Activated T-cell treated with anti-CD3 and anti-CD28 coated beads, Interleukin-2, amount 50 U/mL, for 1 hour (primary cell): Measurements from ENCODE around the gene PRR23E.

Experiments used
- DNase-seq: peaks from one replicate; pipeline ENCODE4 v3.0.0-alpha.2; 2020

PRR23E gene

DNA sequence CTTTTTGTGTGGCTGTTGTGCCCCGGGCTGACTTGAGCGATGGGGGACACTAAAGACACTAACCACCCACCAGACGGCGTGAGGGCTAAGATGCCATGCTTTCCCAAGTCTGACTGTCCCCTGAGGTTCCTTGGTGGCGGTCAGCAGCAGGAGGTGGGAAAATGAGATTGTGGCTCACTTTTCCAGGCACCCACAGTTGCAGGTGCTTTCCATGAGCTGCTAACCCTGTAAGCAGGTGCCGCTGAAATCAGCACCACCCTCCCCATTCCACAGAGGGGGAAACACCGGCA lies 17.7 kb downstream of the PRR23E start:
- DNase-seq = no peak

DNA sequence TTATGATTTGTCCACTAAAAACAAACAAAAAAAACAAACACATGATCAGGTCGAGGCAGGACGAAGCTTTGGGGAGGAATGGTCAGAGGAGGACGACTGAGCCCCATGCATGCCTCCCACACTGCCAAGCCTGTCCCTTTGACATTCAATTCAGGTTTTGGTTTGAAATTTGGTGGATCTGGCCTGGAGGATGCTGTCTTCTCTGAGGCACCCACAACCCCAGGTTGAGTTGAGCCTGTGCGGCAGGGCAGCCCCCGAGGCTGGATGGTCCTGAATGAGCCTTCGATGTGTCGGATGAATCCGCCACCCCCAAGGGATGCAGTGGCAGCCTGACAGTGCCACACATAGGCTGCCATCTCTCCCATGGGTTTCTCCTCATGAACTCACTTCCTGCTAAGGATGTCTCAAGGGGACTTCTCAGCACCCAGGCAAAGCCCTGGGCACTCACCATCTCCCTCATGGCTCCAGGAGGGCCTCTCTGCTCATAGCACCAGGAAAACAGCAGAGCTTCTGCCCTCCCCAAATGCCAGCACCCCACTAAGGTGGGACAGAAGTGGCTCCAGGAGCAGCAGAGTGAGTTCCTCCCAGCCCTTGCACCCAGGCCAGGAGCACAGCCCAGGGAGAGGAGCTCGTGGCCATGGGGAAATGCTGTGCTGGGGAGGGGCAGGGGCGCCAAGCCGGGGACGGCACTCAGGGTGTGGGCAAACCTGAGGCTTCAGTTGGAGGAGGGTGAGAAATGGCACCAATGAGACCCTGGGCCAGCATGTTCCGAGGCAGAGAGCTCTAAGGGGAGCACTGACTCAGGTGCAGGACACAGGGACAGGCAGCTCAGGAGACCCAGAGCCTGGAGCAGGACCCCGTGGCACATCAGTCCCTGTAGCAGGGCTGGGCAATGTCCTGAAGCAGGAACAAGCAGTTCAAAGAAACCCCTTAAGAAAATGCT lies 18.5 kb downstream of the PRR23E start:
- no peak for DNase-seq

DNA sequence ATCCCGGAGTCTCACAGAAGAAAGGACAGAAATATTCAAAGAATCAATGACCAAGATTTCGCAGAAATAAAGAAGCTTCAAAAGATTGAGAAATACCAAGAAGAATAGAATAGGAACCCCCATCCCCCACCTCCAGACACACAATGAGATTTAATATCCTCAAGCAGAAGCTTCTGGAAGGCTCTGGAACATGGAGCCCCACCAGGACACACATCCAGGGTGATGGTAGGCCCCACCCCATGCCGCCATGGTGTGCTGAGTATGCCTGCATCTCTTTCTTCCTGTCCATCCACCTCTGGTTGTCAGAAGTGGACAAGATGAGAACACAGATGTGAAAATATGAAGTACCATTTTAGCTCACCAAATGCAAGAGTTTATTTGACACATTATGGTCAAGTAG lies 19.3 kb downstream of the PRR23E start:
- no peak for DNase-seq

DNA sequence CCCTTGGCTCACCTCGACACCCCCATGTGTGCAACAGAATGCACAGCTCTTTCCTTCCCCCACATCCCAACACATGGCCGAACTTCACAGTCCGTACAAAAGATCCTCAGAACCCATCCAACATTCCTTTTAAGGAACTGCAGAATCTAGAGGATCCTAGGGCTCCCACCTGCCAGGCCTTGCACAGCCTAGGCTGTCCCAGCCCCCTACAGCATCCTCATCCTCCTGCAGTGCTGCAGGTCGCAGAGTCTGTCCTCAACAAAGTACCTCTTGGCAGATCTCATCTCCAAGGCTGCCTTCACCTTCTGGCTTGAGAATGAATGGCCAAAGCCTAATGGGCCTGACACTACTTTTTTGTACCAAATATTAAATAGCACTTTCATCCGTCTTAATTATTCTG lies 19.8 kb downstream of the PRR23E start:
- no peak for DNase-seq

DNA sequence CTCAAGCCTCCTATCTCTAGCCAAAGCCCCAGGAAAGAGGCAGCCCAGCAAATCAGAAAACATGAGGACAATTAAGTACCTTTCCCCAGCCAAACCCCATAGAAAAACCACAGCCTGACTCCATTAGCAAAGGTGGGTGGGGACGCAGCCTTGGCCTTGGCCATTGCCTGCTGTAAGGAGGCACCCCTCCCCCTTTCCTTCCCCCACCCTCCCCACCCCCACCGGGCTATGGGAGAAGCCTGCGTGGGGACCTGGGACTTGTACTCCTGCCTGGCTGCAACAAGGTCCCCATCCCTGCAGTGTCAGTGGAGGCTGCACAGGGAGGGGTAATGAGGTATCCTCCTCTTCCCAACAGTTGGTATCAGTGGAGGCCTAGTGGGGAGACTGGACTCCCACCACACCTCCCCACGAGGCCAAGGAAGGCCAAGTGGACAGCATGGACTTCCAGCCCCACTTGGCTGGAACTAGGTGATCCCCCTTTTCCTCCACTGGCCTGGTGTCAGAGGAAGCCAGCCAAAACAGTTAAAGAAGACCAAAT lies 20.5 kb downstream of the PRR23E start:
- no peak for DNase-seq

DNA sequence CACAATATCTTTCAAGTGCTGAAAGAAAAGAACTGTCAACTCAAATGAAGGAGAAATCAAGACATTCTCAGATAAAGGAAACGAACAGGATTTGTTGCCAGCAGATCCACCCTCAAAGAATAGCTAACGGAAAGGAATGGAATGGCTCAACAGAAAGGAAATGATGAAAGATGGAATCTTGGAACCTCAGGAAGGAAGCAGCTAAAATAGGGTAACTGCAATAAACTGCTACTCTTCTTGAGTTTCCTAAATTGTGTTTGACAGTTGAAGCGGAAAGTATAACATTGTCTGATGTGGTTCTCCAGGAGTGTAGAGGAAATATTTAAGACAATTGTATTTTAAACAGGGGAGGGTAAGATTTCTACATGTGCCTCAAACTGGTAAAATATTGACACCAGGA lies 22.0 kb downstream of the PRR23E start:
- DNase-seq = no peak

DNA sequence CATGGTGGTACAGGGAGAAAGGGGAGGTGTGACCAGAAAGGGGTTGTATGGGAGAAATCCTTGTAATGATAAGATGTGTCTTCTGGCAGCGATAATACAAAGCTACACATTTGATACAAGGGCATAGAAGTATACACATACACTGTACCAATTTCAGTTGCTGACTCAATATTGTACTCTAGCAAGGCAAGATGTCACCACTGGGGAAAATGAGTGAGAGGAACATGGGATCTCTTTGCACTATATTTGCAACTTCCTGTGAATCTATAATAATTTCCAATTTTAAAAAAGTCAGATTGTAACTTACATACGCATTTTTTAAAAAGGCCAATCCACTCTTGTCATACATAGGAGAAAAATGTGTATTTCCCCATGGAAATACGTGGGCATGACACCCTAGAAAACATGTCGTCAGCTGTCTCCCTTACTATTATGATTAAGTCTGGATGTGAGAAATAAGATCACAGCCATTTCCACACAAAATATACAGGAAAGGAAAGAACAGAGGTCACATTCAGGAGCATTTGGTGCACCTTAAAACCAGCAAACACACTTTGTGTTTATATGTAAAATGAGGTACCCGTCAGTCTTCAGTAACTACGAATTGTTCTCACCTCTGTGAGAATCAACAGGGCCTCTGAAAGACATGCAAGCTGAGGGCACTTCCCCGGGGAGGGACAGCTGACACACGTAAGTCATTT lies 22.9 kb downstream of the PRR23E start:
- no peak for DNase-seq

DNA sequence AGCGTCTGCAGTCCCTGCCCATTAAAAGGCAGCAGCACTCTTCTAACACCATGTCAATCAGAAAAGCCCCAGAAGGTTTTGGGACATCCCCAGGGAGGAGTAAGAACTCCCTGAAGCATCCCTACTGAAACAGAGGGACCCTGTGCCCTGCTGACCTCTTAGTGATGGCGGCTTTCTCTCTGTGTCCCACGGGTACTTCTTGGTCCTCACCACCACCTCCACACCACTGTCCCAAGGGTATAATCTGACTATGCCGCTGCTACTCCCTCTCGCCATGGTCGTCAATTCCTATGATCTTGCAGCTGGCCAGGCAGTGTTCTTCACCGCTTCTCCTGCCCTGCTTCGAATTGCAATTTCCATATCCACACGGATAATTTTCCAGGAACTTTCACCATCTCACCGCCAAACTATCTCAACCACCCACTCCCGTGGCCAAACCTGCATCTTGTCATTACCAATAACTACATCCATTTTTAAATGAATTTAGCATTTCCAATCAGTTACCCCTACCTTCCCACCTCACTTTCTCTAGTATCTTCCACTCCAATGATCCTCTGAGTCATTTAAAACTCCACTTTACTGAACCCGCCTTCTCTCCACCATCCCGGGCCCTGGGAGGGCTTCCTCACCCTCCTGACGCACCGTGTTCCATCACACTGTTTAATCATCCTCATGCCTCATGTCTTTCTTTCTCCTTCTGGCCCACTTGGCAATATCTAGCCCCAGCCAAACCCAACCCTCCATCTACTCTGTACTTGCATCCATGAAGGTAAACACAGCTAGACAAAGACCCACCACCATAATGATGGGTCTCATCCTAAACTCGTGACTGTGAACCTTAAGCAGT lies 23.7 kb downstream of the PRR23E start:
- DNase-seq = no peak

DNA sequence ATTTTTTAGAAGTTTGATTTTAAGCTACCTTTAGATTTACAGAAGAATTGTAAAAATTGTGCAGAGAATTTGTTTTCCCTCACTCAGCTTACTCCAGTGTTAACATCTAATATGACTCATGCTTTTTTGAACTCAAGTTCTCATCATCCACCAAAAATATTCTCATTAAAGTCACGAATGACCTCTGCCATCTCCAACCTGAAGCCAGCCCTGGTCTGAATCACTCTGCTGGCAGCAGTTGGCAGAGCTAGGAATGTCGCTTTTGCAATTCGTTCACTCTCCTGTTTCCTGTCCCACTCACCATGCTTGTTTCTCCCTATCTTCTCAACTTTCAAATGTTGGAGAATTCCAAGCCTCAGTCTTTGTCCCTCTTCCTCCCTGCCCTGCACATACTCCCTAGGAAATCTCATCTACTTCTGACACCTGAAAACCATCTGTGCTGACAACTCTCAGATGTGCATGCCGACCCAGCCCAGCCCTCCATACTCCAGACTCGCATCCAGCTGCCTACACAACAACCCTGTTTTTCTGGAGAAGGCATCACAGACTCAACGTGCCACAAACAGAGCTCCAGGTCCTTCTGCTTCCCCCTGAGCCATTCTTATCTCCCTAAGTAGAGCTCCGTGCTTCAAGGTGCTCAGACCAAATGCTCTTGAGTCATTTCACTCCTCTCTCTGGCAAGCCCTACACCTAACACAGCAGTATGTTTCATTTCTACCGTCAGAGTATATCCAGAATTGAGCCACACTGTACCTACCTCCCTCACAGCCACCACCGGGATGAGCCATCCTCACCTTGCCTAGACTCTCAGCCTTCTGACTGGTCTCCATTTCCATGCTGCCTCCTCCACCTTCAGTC lies 24.9 kb downstream of the PRR23E start:
- no peak for DNase-seq

DNA sequence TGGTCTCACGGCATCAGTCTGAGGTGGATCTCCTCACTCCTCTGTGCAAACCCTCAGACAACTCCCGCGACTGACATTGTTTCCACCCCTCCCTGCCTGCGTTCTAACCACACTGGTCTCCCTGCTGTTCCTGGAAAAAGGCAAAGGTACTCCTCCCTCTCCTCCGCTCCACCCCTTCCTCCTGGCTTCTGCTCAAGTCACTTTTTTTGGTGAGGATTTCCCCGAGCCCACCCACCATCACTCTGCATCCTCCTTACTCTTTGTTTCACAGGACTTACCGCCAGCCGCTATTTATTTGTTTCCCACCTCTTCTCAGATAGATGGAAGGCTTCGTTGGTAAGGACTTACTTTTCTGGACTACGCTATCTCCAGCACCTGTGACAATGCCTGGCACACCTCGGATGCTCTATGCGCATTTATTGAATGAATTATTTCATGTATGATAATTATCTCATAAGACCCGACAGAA lies 25.6 kb downstream of the PRR23E start:
- DNase-seq = no peak

DNA sequence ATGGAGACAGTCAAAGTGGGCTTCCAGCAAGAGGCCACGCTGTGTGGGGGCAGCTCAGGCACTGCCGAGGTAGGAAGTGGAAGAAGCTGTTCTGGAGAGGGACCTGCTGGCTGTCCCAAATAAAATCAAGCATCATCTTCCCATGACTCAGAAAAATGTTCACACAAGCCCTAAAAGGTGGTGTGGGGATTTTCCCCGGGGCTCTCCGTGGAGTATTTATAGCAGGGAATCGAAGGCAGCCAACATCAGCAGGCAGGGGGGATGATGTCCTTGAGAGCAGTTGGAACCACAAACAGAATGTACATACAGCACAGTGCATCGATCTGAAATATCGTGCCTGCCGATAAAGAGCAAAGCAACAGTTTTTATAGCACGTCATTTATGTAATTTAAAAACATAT lies 27.6 kb downstream of the PRR23E start:
- DNase-seq = no peak

DNA sequence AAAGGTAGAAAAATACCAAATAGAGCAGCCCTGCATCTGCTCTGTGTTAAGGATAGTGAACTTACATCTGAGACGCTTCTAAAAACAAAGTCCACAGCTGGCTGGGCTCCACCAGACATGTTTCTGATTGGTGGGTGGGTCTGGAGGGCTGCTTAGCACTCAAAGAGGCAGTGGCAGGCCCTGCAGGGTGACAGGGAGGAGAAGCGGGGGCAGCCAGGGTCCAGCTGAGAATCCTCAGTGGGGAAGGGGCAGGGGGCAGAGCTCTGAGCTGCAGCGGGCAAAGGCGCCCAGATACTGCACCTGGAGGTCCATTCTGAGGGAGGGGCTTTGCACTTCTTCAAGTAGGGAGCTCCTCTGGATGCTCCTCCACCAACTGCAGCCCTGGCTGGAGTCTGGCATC lies 28.1 kb downstream of the PRR23E start:
- DNase-seq = no peak

DNA sequence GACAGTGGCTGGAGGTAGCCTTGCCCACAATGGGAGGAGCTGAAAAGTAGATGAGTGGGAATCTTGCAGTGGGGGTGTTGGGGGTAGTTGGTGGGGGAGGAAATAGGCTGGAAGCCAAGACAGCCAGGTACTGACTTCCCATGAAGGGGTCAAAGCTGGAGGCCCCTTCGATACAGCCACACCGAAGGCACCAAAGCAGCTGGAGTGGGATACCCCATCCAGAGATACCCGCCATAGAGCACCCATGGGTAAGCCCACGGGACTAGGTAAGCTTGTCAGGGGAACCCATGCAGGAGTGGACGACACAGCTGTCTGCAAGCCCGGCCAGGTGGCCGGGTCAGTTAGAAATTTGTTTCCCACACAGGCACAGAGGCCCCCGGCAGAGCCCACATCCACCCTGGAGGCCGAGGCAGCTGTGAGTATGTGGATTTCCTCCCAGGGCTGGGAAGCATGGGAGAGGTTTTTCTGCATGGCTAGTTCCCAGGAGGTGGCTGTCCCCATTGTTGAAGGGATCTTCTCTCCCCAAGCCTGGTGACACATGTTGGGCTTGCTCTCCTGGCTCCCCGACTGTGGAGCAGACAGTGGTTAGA lies 28.6 kb downstream of the PRR23E start:
- no peak for DNase-seq

DNA sequence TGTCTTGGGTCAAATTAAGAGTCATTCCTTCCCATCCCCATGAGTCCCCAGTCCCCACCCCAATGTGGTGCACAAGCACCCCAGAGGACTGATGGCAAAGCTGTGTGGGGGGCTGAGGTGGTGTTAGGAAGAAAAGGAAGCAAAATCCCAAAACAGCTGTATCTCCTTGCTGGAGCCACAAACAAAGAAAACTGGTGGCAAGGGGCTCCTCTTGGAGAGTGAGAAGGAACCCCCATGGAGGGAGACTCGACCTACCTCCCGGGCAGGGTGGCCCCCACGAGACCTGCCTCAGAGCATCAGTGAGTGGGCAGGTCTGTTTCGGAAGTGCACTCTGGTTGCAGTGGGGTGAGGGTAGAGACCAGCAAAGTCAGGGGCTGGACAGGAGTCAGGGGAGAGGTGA lies 29.2 kb downstream of the PRR23E start:
- DNase-seq = no peak

DNA sequence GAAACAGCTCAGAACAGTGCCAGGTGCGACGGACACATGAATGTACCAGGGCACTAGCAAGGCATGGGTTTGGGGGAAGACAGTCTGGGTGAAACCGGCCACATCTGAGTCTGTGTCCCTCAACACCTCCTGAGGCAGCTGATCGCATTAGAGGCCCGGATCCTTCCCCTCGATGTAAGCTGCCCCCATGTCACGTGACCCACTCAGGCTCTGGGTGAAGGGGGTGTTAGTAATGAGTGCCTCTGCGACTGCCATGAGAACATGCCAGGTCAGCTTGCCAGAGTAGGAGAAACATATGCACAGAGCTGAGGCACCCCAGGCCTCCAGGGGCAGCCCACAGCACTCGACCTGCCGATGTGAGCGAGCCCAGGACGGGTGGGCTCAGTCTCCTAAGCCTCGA lies 29.7 kb downstream of the PRR23E start:
- no peak for DNase-seq

DNA sequence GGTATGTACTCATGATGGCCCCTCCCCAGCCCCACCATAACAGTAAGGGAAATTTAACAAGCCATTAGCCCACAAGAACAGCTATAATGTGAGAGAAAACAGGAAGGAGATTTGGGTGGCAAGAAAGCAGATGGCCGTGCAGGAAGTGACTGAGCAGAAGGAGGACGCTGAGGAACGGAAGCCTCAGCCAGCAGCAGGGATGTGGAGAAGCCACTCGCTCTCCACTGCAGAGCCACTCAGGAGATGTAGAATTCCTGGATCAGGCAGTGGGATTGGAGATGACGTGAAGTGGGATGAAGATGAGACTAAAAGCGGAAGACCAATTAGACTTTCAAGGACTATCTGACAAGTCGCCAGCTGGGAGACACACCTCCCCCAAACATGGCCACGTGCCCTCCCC lies 31.2 kb downstream of the PRR23E start:
- DNase-seq = no peak

DNA sequence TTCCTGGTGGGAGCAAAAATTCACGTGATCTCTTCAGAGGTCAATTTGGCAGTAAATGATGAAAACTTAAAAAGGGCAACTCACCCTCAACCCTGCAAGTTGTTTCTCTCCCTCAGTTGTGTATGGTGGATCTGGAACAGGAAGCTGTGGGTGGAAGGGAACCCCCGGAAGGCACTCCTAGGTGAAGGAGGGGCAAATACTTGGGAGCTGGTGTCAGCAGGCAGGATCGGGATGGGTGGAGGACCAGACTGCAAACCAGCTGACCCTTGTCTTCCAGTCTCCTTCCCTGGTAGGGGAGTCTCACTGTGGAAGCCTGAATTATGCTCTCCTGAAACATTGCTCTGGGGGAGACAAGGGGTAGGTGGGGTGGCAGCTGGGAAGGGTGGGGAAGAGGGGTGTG lies 33.5 kb downstream of the PRR23E start:
- DNase-seq = no peak

DNA sequence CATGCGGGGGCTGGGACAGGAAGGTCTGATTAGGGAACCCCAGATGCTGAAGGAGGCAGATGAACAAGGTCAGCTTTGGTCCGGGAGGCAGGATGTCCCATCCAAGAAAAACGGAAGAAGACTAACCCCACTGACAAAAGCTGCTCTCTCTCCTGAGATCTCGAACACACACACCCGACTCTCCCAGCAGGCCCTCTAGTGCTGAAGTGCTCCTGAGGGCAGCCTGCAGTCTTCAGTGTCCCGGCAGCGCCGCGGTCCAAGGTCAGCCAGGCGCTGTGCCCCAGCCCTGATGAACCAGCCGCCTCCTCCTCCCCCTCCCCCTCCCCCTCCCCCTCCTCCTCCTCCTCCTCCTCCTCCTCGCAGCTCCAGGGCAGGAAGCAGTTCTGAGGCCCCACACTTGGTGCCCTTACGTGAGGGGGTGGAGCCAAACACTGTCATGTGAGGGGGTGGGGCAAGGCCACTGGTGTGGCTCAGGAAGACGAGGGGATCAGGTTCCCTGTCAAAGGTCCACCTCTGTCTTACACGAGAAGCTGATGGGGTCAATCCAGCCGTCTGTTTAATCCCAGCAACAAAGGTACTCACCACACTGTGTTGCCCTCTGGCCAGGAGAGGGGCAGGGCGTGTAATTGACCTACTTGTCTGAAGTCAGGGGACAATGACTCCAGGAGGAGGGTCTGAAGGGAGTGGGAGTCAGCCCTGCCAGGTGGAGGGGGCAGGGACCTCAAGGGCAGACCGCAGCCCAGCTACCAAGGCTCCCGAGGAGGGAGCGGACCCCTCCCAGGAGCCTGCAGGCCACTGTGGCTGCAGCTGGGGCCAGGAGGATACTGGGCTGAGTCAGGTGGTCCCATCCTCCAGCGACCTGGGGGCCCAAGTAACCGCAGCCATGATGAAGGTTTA lies 34.3 kb downstream of the PRR23E start:
- DNase-seq = no peak

DNA sequence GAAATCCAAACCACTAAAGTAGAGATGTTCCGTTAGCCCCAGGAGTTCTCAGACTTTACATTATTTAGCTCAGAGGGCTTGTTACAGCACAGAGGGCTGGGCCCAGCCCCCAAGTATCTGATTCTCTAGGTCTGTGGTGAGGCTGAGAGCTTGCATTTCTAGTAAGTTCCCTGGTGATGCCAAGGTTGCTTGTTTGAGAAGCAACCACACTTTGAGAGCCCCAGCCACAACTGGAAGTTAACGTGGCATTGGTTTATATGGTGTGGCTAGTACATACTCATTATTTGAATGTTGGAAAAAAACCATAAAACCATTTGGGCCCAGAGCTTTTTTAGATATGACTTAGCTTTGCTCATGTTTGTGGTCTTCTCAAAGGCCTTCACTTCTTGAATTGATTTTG lies 35.9 kb downstream of the PRR23E start:
- DNase-seq = no peak

DNA sequence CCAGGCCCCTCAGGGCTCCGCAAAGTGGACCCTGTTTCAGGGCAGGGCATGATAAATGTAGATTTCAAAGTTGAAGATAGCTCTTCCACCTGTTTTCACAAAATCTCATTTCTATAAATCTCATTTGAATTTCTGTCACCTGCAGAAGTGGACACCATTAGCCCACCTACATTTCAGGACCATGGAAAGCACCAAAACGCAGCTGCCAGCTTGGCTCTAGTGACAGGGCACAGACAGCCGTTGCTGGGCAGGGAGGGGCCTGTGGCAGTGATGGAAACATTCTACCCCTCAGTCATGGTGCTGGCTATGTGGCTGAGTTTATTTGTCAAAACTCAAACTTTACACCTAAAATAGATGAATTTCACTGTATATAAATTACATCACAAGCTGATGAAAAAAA lies 40.4 kb downstream of the PRR23E start:
- DNase-seq = no peak

DNA sequence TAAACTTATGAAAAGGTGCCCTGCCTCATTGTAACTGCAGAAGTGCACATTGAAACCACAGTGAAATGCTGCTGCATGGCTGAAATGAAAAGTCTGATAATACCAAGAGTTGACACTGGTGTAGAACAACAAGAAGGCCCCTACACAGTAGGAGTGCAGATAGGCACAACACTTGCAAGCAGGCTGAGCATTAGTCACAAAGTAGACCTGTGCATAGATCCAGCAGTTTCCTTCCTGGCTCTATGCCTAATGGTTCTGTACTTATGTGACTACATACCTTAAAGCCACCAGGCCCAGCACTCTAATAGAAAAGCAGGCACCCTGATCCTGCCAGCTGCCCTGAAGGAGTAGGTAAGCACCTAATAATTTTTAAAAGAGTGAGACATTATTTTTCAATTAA lies 41.8 kb downstream of the PRR23E start:
- DNase-seq = no peak
